C4-2B (cell line): ENCODE results near the gene VGLL4.

Experiments used
- H3K27ac ChIP-seq: fragments of 450-650 bp; 2 replicates; pipeline ENCODE4 v1.5.1; 2017
- ZFX ChIP-seq: fragments of 450-650 bp; IDR thresholded peaks from 2 replicates; pipeline ENCODE4 v1.6.1; 2017
- TF ChIP-seq, protein P1 (sequence below): fragments of 450-650 bp; conservative IDR thresholded peaks from 2 replicates; pipeline ENCODE4 v1.5.1; 2017; ENCODE audit warnings: mild to moderate bottlenecking

VGLL4 gene

GRCh38 chr3:11566478-11566877 is 77.2 kb downstream of the VGLL4 start:
- H3K27ac ChIP-seq = no peak overlapping the region
- TF ChIP-seq, protein P1, sequence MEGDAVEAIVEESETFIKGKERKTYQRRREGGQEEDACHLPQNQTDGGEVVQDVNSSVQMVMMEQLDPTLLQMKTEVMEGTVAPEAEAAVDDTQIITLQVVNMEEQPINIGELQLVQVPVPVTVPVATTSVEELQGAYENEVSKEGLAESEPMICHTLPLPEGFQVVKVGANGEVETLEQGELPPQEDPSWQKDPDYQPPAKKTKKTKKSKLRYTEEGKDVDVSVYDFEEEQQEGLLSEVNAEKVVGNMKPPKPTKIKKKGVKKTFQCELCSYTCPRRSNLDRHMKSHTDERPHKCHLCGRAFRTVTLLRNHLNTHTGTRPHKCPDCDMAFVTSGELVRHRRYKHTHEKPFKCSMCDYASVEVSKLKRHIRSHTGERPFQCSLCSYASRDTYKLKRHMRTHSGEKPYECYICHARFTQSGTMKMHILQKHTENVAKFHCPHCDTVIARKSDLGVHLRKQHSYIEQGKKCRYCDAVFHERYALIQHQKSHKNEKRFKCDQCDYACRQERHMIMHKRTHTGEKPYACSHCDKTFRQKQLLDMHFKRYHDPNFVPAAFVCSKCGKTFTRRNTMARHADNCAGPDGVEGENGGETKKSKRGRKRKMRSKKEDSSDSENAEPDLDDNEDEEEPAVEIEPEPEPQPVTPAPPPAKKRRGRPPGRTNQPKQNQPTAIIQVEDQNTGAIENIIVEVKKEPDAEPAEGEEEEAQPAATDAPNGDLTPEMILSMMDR = no peak

DNA sequence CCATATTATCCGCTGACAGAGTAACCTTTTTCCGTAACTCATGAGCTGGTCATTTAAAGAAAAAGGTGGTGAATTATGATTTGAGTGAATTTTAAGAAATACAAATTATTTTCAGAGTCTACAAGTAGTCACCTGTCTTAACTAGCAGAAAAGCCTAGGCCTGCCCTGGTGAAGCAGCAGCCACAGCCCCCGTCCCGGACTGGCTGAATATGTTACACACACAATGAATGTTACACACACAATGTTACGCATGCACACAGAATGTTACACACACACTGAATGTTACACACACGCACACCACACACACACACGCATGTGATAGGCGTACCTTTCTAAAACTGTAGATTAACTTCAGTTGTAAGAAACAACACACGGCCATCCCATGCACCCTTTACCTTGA is 77.8 kb downstream of the VGLL4 start:
- no peak overlapping the region for H3K27ac ChIP-seq
- no peak for TF ChIP-seq ZFX
- TF ChIP-seq, protein P1 = no peak

DNA sequence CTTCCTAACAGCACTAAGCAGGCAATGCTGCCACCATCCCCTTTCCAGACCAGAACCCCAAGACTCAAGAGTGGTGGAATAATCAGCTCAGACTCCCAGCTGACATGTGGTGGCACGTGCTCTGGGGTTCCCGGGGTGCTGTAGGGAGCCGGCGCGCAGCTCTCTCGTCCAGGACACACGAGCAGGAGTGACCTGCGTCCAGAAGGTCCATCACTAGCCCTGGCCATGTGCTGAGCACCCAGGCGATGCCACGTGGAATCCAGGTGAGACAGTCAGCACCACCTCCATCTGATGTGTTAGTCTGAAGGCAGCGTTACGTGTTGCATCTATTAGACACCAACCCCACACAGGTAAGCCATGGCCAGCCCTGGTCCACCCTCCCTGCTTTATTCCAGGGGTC is 78.2 kb downstream of the VGLL4 start:
- H3K27ac ChIP-seq = no peak overlapping the region
- TF ChIP-seq, protein P1 = no peak
- no peak for TF ChIP-seq ZFX

GRCh38 chr3:11565072-11565471 is 78.6 kb downstream of the VGLL4 start:
- no peak for TF ChIP-seq ZFX
- TF ChIP-seq, protein P1 = no peak
- no peak overlapping the region for H3K27ac ChIP-seq

- no peak overlapping the region for H3K27ac ChIP-seq
- TF ChIP-seq, protein P1 = no peak
- TF ChIP-seq ZFX = no peak
Measured at GRCh38 chr3:11564577-11565001, 79.1 kb downstream of the VGLL4 start.

DNA sequence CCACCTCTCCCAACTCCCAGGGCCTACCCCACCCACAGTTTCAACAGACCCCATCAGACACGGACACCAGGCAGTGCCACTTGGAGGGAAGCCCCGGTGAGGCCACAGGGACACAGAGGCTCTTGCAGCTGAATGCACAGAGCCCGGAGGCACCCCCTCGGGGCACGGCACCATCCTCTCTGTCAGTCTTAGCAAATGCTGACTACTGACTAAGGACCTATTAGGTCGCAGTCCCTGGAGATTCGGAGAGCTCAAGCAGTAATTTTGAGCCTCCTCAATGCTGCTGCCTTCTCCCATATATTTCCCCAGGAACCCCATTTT is 79.9 kb downstream of the VGLL4 start:
- no peak for TF ChIP-seq ZFX
- TF ChIP-seq, protein P1 = no peak
- H3K27ac ChIP-seq = no peak overlapping the region

DNA sequence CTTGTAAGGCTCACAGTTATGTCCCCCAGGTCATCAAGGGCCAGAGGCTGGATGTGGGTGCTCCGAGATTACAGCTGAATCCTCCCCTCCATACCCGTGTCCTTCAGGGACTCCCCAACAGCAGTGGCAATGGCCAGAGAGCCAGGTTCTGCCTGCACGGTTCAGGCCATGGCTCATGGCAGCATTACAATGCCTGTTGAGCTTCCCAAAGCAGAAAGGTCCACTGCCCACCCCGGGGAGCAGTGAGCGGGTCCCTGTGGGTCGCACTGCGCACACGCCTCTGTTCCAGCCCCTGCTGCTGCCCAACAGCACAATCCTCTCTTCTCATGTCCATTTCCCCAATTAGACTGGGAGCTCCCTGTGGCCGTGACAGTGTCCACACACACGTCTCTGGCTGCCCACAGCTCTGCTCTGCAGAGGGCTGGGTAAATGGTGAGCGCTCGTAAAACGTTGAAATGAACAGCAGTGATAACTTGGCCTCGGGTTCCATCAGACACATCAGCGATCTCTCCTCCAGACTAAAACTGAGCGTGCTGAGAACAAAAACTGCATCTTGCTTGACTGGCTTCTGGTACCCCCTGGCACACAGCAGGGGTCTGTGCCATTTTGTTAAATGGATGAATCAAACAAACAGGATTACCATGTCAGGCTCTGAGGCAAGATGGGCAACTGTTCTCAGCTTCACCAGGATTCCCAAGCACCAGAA is 80.4 kb downstream of the VGLL4 start:
- TF ChIP-seq, protein P1 = no peak
- no peak for TF ChIP-seq ZFX
- H3K27ac ChIP-seq = no peak overlapping the region
